Activated T-helper 1 cell treated with anti-CD3 and anti-CD28 coated beads, Interleukin-2, amount 50 U/mL, for 16 hours (primary cell): ENCODE data around the gene FGF10.

Source experiments
- DNase-seq, 2 donors: peaks; one replicate each; pipeline ENCODE4 v3.0.0-alpha.2; 2020; ENCODE audit warnings: low read depth in 1 of 2, low spot score in 1 of 2

FGF10 gene

GRCh38 chr5:44389090-44389822, at the start of gene FGF10:
Gene FGF10, minus strand, starts transcription at chr5:44389420. Its CDS starts 738 bp downstream, at chr5:44388682.
- DNase-seq: no peak

GRCh38 chr5:44426944-44427343, 37.7 kb upstream of the FGF10 start:
- no peak for DNase-seq

GRCh38 chr5:44412286-44412685, 23.1 kb upstream of the FGF10 start:
- no peak for DNase-seq

- DNase-seq: no peak
Observed at GRCh38 chr5:44402084-44402483, 12.9 kb upstream of the FGF10 start.

- no peak for DNase-seq
Observed at GRCh38 chr5:44401611-44402010, 12.4 kb upstream of the FGF10 start.

- no peak for DNase-seq
Observed at GRCh38 chr5:44398382-44398781, 9.2 kb upstream of the FGF10 start.

- no peak for DNase-seq
Observed at GRCh38 chr5:44396312-44396711, 7.1 kb upstream of the FGF10 start.

- DNase-seq: no peak
Observed at GRCh38 chr5:44390351-44390750, 1.1 kb upstream of the FGF10 start.

- no peak for DNase-seq
Observed at GRCh38 chr5:44389823-44390143, 563 bp upstream of the FGF10 start.

GRCh38 chr5:44388321-44389089, 715 bp downstream of the FGF10 start:
- no peak for DNase-seq

GRCh38 chr5:44387921-44388320, 1.3 kb downstream of the FGF10 start:
- DNase-seq: no peak

GRCh38 chr5:44387406-44387805, 1.8 kb downstream of the FGF10 start:
- DNase-seq: no peak

- no peak for DNase-seq
Observed at GRCh38 chr5:44385291-44385900, 3.8 kb downstream of the FGF10 start.

- DNase-seq: no peak
Observed at GRCh38 chr5:44384816-44385215, 4.4 kb downstream of the FGF10 start.

GRCh38 chr5:44382894-44383293, 6.3 kb downstream of the FGF10 start:
- DNase-seq: no peak

GRCh38 chr5:44377057-44377456, 12.2 kb downstream of the FGF10 start:
- DNase-seq: no peak

- DNase-seq: no peak
Observed at GRCh38 chr5:44372028-44372427, 17.2 kb downstream of the FGF10 start.

GRCh38 chr5:44367203-44367602, 22.0 kb downstream of the FGF10 start:
- DNase-seq: no peak

- no peak for DNase-seq
Observed at GRCh38 chr5:44365345-44365744, 23.9 kb downstream of the FGF10 start.

GRCh38 chr5:44364097-44364496, 25.1 kb downstream of the FGF10 start:
- no peak for DNase-seq

- DNase-seq: no peak
Observed at GRCh38 chr5:44361342-44362001, 27.7 kb downstream of the FGF10 start.

GRCh38 chr5:44360919-44361318, 28.3 kb downstream of the FGF10 start:
- no peak for DNase-seq
